ENCODE results near the gene HAPLN2.

The HAPLN2 gene

DNA sequence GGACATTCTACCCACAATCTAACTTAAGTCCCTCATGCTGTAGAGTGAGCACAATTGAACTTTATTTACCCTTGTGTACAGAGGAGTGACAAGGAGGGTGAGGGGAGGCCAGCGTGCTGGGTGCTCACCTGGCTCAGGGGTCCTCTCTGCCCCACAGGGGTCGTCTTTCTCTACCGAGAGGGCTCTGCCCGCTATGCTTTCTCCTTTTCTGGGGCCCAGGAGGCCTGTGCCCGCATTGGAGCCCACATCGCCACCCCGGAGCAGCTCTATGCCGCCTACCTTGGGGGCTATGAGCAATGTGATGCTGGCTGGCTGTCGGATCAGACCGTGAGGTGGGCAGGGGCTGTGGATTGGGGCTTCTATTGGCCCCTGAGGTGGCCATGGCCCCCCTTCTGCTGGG lies 28.1 kb downstream of the HAPLN2 start:
- no peak overlapping the region for H3K4me3 ChIP-seq (ENCODE audit: low read depth, low read length)
- DNase-seq (ENCODE audit: low read depth, low spot score), result no peak
- ChIA-PET CTCF (interaction anchor here (2.8 to 12.8 kb wide), 3 partner anchors 11 to 31 kb away, joined by 16 to 185 read pairs (median 93); partner anchors contain the start of gene NES), POLR2A (no interaction called here)
- TF ChIP-seq, protein P1, sequence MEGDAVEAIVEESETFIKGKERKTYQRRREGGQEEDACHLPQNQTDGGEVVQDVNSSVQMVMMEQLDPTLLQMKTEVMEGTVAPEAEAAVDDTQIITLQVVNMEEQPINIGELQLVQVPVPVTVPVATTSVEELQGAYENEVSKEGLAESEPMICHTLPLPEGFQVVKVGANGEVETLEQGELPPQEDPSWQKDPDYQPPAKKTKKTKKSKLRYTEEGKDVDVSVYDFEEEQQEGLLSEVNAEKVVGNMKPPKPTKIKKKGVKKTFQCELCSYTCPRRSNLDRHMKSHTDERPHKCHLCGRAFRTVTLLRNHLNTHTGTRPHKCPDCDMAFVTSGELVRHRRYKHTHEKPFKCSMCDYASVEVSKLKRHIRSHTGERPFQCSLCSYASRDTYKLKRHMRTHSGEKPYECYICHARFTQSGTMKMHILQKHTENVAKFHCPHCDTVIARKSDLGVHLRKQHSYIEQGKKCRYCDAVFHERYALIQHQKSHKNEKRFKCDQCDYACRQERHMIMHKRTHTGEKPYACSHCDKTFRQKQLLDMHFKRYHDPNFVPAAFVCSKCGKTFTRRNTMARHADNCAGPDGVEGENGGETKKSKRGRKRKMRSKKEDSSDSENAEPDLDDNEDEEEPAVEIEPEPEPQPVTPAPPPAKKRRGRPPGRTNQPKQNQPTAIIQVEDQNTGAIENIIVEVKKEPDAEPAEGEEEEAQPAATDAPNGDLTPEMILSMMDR (IDR thresholded peaks at IDR 0.05; ENCODE audit: insufficient read depth, low read length, missing control alignments), result no peak

DNA sequence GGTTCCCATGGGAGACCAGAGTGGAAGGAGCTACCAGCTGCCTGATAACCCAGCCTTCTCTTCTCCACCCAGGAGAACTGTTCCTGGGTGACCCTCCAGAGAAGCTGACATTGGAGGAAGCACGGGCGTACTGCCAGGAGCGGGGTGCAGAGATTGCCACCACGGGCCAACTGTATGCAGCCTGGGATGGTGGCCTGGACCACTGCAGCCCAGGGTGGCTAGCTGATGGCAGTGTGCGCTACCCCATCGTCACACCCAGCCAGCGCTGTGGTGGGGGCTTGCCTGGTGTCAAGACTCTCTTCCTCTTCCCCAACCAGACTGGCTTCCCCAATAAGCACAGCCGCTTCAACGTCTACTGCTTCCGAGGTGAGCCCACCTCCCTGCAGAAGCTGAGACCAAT lies 29.3 kb downstream of the HAPLN2 start:
- no peak overlapping the region for H3K4me3 ChIP-seq (ENCODE audit: low read depth, low read length)
- CTCF ChIA-PET, result interaction anchor here (0.8 to 12.8 kb wide), 9 partner anchors 10 to 265 kb away, joined by 3 to 185 read pairs (median 5); partner anchors contain the start of genes HAPLN2 and NES
- TF ChIP-seq, protein P1 (IDR thresholded peaks at IDR 0.05; ENCODE audit: insufficient read depth, low read length, missing control alignments), result no peak
- POLR2A ChIA-PET, result no interaction called here
- DNase-seq (ENCODE audit: low read depth, low spot score), result no peak

DNA sequence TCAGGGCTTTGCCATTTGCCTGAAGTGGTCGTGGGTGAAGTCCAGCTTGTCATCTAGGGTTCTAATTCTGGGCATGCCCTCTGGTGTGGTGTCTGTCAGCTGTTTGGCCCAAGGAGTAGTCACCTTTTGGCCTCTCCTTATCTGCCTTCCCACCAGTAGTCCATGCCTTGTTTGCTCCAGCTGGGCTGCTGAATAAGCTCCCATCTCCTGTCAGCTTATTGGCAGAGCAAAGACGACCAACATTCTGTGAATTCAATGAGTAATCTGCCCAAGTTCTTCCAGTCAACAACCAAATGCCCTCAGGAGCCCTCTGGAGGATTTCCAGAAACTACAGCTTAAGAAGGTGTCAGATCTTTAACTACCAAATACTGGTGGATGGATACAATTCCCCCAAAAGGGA lies 29.7 kb downstream of the HAPLN2 start:
- no peak for DNase-seq (ENCODE audit: low read depth, low spot score)
- H3K4me3 ChIP-seq (ENCODE audit: low read depth, low read length), result no peak overlapping the region
- TF ChIP-seq, protein P1 (IDR thresholded peaks at IDR 0.05; ENCODE audit: insufficient read depth, low read length, missing control alignments), result no peak
- CTCF ChIA-PET, result interaction anchor here (0.8 to 12.8 kb wide), 10 partner anchors 10 to 266 kb away, joined by 3 to 185 read pairs (median 4); partner anchors contain the start of genes HAPLN2 and NES
- POLR2A ChIA-PET, result interaction anchor here (0.8 kb wide), 1 partner anchor 28 kb away, joined by 3 read pairs; no protein-coding TSS in a partner anchor

DNA sequence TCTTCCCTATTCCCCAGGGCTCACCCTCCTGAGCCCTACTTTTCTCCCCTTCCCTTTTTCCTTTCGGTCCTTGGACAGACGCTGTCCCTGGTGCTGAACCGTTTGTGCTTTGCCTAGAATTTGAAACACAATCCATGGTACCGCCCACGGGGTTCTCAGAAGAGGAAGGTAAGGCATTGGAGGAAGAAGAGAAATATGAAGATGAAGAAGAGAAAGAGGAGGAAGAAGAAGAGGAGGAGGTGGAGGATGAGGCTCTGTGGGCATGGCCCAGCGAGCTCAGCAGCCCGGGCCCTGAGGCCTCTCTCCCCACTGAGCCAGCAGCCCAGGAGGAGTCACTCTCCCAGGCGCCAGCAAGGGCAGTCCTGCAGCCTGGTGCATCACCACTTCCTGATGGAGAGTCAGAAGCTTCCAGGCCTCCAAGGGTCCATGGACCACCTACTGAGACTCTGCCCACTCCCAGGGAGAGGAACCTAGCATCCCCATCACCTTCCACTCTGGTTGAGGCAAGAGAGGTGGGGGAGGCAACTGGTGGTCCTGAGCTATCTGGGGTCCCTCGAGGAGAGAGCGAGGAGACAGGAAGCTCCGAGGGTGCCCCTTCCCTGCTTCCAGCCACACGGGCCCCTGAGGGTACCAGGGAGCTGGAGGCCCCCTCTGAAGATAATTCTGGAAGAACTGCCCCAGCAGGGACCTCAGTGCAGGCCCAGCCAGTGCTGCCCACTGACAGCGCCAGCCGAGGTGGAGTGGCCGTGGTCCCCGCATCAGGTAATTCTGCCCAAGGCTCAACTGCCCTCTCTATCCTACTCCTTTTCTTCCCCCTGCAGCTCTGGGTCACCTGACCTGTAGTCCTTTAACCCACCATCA lies 33.1 kb downstream of the HAPLN2 start:
- TF ChIP-seq, protein P1 (IDR thresholded peaks at IDR 0.05; ENCODE audit: insufficient read depth, low read length, missing control alignments), result no peak
- ChIA-PET POLR2A (no interaction called here), CTCF (interaction anchor here (0.6 to 12.8 kb wide), 9 partner anchors 6 to 267 kb away, joined by 3 to 185 read pairs (median 5); partner anchors contain the start of gene NES)
- no peak overlapping the region for H3K4me3 ChIP-seq (ENCODE audit: low read depth, low read length)
- DNase-seq (ENCODE audit: low read depth, low spot score), result no peak

DNA sequence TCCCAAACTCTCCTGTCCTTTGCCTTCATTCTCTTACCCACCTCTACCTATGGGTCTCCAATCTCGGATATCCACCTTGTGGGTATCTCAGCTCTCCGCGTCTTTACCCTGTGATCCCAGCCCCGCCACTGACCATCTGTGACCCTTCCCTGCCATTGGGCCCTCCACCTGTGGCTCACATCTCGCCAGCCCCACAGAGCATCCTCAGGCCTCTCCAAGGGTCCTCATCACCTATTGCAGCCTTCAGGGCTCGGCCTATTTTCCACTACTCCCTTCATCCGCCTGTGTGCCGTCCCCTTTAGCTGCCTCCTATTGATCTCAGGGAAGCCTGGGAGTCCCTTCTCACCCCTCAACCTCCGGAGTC lies 33.8 kb downstream of the HAPLN2 start:
- no peak for DNase-seq (ENCODE audit: low read depth, low spot score)
- H3K4me3 ChIP-seq (ENCODE audit: low read depth, low read length), result no peak overlapping the region
- ChIA-PET POLR2A (no interaction called here), CTCF (interaction anchor here (0.6 to 12.8 kb wide), 6 partner anchors 6 to 268 kb away, joined by 3 to 185 read pairs (median 12); partner anchors contain the start of gene NES)
- TF ChIP-seq, protein P1 (IDR thresholded peaks at IDR 0.05; ENCODE audit: insufficient read depth, low read length, missing control alignments), result no peak

DNA sequence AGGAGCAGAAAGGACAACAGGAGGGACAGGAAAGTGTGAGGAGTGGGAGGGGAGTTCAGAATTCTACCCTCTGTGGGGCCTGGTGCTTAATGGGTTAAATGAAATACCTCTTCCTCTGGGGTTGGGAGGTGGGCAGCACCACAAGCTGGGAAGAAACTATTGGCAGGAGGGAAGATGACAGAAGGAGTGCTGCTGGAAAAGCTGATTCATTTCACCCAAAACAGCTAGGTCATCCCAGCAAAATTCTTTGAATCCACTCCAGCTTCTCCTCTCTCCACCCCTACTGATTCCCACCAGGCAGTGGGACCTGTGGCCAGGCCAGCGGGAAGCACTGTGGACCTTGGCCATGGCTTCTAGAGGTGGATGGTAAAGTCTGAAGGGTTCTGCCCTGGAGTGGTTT lies 35.5 kb downstream of the HAPLN2 start:
- ChIA-PET CTCF (interaction anchor here (1.2 to 13.1 kb wide), 7 partner anchors 8 to 270 kb away, joined by 3 to 506 read pairs (median 185); partner anchors contain the start of genes BCAN, HAPLN2, ISG20L2 and METTL25B), POLR2A (no interaction called here)
- TF ChIP-seq, protein P1 (IDR thresholded peaks at IDR 0.05; ENCODE audit: insufficient read depth, low read length, missing control alignments), result no peak
- no peak for DNase-seq (ENCODE audit: low read depth, low spot score)
- H3K4me3 ChIP-seq (ENCODE audit: low read depth, low read length), result no peak overlapping the region
